Measurements from ENCODE around the gene AEN.

- no peak for TF ChIP-seq POLR2A (IDR thresholded peaks at IDR 0.05)
- TF ChIP-seq CTCF (IDR thresholded peaks at IDR 0.05 in 8 of 11, conservative IDR thresholded peaks at IDR 0.05 in 3 of 11) = no peak
Measured at GRCh38 chr15:88674661-88675060, 53.5 kb downstream of the AEN start.

Data from spleen (tissue), 7 donors.